Activated naive CD4-positive, alpha-beta T cell (primary cell): ENCODE measurements around the gene LCE3C.
"Not testable (repeated sequence)": the region's sequence is repeated elsewhere in the genome, so short reads cannot be mapped to it uniquely, and the experiment has no call there.

Experiments
- DNase-seq, 4 experiments: peaks; one replicate each; lab custom pipeline; 2025; lab: John Stamatoyannopoulos, UW

Gene LCE3C

GRCh38 chr1:152599934-152600333 is at the start of gene LCE3C:
Gene LCE3C (plus strand): TSS chr1:152600234. CDS start chr1:152600732, 498 bp downstream.
- no peak for DNase-seq

GRCh38 chr1:152565115-152565514 is 34.9 kb upstream of the LCE3C start:
- DNase-seq = no peak

- no peak for DNase-seq
Measured at GRCh38 chr1:152565535-152566215, 34.4 kb upstream of the LCE3C start.

GRCh38 chr1:152566681-152567080 is 33.4 kb upstream of the LCE3C start, which contains the start of gene LCE3E:
Gene LCE3E (minus strand): TSS chr1:152566780. CDS start chr1:152566208, 572 bp downstream.
- no peak for DNase-seq

GRCh38 chr1:152577168-152577567 is 22.9 kb upstream of the LCE3C start:
- no peak for DNase-seq

- DNase-seq = not testable (repeated sequence)
Measured at GRCh38 chr1:152579526-152579925, 20.5 kb upstream of the LCE3C start.

- no peak for DNase-seq
Measured at GRCh38 chr1:152580433-152580832, 19.6 kb upstream of the LCE3C start, which contains the start of gene LCE3D. Gene LCE3D (minus strand): TSS chr1:152580516. CDS start chr1:152579936, 580 bp downstream.

- no peak for DNase-seq
Measured at GRCh38 chr1:152582647-152583046, 17.4 kb upstream of the LCE3C start.

GRCh38 chr1:152585586-152585985 is 14.4 kb upstream of the LCE3C start:
- no peak for DNase-seq

GRCh38 chr1:152596986-152597385 is 3.0 kb upstream of the LCE3C start:
- no peak for DNase-seq

- no peak for DNase-seq
Measured at GRCh38 chr1:152613511-152613910, 13.5 kb downstream of the LCE3C start, which contains the start of gene LCE3B. Gene LCE3B (plus strand): TSS chr1:152613811. CDS start chr1:152613811, 0 bp downstream.

- no peak for DNase-seq
Measured at GRCh38 chr1:152621993-152622392, 22.0 kb downstream of the LCE3C start.

- no peak for DNase-seq
Measured at GRCh38 chr1:152622803-152623202, 22.8 kb downstream of the LCE3C start, which contains the start of gene LCE3A. Gene LCE3A (minus strand): TSS chr1:152623103. CDS start chr1:152623103, 0 bp downstream.

- DNase-seq = no peak
Measured at GRCh38 chr1:152623203-152623844, 23.3 kb downstream of the LCE3C start.

GRCh38 chr1:152626744-152627143 is 26.7 kb downstream of the LCE3C start:
- DNase-seq = no peak

- DNase-seq = no peak
Measured at GRCh38 chr1:152630596-152630995, 30.6 kb downstream of the LCE3C start.

GRCh38 chr1:152640351-152640750 is 40.3 kb downstream of the LCE3C start:
- no peak for DNase-seq

GRCh38 chr1:152643945-152644344 is 43.9 kb downstream of the LCE3C start:
- DNase-seq = no peak

- DNase-seq = no peak
Measured at GRCh38 chr1:152645146-152645545, 45.1 kb downstream of the LCE3C start.

GRCh38 chr1:152646656-152647055 is 46.6 kb downstream of the LCE3C start:
- no peak for DNase-seq
